H7 (cell line): ENCODE measurements around the gene DDIT4. TPM values are rescaled to one million over a fixed set of nuclear protein-coding genes. Genes with fewer than 3 reads are reported as not detected.

Source experiments
- DNase-seq: peaks from one replicate; pipeline ENCODE4 v3.0.0; 2012
- H3K27me3 ChIP-seq: 2 replicates; pipeline ENCODE4 v1.6.0; 2011; ENCODE audit warnings: mild to moderate bottlenecking, low read length; ENCODE audit not compliant: control insufficient read depth, insufficient read depth
- H3K36me3 ChIP-seq: replicated peaks from 2 replicates; pipeline ENCODE4 v1.5.1; 2011; ENCODE audit warnings: low read length; ENCODE audit not compliant: control insufficient read depth, insufficient read depth
- H3K4me3 ChIP-seq: 2 replicates; pipeline ENCODE4 v1.5.1; 2011; ENCODE audit warnings: low read depth, mild to moderate bottlenecking, control low read depth, low read length, moderate library complexity; ENCODE audit not compliant: insufficient read depth
- total RNA-seq: library from RNA; depleted of rRNA; stranded (reverse); fragments of >200 nt; shearing (Covaris generic); gene quantifications from 2 replicates; pipeline ENCODE4 v1.2.3, GENCODE V29; 2014; rRNA removed

The DDIT4 gene
- total RNA-seq, 1 experiment from 2014 or later: 54.2 TPM

DNA sequence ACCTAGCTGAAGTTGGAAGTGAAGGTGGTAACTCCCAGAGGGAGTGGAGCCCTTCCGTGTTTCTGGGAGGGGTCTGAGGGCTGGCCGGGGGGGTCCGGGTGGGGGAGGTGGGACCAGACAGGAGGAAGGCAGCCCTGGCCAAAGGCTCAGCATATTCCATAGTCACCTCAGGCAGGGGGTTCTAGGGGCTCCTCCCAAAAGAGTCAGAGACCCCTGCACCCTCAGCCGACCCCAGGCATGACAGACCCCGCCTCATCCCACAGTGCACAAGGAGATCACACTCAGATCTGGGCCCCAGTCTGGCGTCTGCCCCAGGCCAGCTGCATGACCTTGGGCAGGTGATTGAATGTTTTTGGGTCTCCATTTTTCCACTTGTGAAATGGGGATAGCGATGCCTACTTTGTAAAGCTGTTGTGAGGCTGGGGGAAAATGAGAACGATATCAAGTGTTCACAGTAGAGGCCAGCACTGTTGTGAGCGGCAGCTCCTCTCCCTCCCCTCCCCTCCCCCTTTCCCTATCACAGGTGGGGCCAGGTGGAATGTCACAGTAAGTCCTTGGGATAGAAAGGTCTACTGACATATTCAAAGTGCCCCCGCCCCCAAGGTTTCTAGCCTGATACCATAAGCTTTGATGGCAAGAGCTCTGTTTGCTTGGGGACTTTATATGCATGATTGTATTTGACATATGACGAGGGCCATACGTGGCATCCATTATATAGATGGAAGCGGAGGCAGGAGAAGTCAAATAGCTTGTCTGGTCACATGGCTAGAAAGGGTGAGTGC, 47.7 kb downstream of the DDIT4 start:
- H3K36me3 ChIP-seq: no peaks in the 10 kb centered on the region
- DNase-seq: no peak
- no peaks in the 10 kb centered on the region for H3K27me3 ChIP-seq
- no peak overlapping the region for H3K4me3 ChIP-seq

DNA sequence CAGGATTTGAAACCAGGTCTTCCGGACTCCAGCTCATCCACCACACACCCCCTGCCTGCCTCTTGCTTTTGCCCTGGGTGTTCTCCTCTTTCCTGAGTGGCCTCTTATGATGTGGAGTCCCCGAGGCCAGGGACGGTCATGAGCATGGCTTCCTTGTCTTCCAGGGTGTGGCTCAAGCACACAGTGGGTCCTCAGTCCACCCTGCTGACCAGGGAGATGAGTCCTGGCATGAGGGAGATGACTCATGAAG, 48.2 kb downstream of the DDIT4 start:
- DNase-seq: no peak
- Histone ChIP-seq H3K27me3 (no peaks in the 10 kb centered on the region), H3K36me3 (no peaks in the 10 kb centered on the region), H3K4me3 (no peak overlapping the region)

DNA sequence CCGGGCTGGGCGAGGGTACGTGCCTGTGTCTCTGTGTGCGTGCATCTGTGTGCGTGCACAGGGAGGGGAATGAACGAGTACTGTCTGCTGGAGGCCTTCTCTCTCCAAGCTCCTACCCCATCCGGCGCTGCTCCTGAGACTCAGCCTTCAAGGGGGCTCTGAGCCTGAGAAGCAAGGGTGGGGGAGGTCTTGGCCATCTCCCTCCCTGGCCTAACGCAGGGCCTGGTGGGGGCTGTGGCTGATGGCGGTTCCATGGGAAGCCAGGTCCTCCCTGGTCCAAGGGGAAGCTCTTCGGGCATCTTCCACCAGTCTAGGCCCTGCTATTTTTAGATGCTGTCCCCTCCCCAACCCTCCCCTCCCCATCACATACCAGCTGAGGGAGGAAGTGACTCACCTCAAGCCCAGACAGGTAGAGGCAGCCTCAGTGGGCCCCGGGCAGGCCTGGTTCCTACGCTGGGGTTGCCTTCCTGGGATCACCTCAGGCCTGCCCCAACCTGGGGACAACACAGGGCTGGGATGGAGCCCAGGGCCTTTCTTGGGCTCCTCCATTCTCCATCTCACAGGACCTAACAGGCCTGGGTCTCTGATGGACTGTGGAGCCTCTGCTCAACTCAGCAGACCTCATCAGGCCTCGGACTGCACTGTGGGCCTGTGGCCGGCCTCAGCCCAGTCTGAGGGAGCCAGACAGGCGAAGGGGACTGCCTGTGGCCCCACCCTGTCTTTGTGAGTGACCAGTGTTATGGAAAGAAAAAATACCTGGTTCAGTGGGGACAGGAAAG, 48.7 kb downstream of the DDIT4 start:
- no peak overlapping the region for H3K4me3 ChIP-seq
- H3K36me3 ChIP-seq: no peaks in the 10 kb centered on the region
- DNase-seq: no peak
- no peaks in the 10 kb centered on the region for H3K27me3 ChIP-seq

GRCh38 chr10:72323108-72323749, 49.5 kb downstream of the DDIT4 start:
- Histone ChIP-seq H3K36me3 (no peaks in the 10 kb centered on the region), H3K4me3 (no peak overlapping the region), H3K27me3 (no peaks in the 10 kb centered on the region)
- DNase-seq: no peak

- DNase-seq: no peak
- Histone ChIP-seq H3K36me3 (no peaks in the 10 kb centered on the region), H3K4me3 (no peak overlapping the region), H3K27me3 (no peaks in the 10 kb centered on the region)
Observed at GRCh38 chr10:72323771-72324191, 50.1 kb downstream of the DDIT4 start.

Other genes starting within 250 kb of the DDIT4 start
- 1.3 TPM in 2 replicates for gene SPOCK2, start 185.4 kb upstream of the DDIT4 start, total RNA-seq
- gene ANAPC16, start 57.9 kb upstream of the DDIT4 start, total RNA-seq: 56.6 and 79.0 TPM in 2 replicates
- 28.0 and 35.4 TPM in 2 replicates for gene ASCC1, start 57.6 kb upstream of the DDIT4 start, total RNA-seq
- gene DNAJB12, start 81.0 kb downstream of the DDIT4 start, total RNA-seq: 18.8 and 19.3 TPM in 2 replicates